Neuron (in vitro differentiated cells): ENCODE measurements around the gene INKA1.
"Not testable (repeated sequence)": the region's sequence is repeated elsewhere in the genome, so short reads cannot be mapped to it uniquely, and the experiment has no call there.

Experiments used
- H2AFZ ChIP-seq: one replicate; pipeline ENCODE4 v1.6.1; 2013; ENCODE audit warnings: low read depth, mild to moderate bottlenecking, inconsistent platforms, low read length, moderate library complexity
- H3K27me3 ChIP-seq: one replicate; pipeline ENCODE4 v1.6.1; 2013; ENCODE audit warnings: low read length; ENCODE audit not compliant: insufficient read depth
- H3K36me3 ChIP-seq: one replicate; pipeline ENCODE4 v1.6.1; 2013; ENCODE audit warnings: low read length; ENCODE audit not compliant: insufficient read depth
- H3K4me1 ChIP-seq: one replicate; pipeline ENCODE4 v1.6.1; 2013; ENCODE audit warnings: low read length; ENCODE audit not compliant: insufficient read depth
- H3K4me3 ChIP-seq: 2 replicates; pipeline ENCODE4 v1.5.1; 2013; ENCODE audit warnings: mild to moderate bottlenecking, low read length, moderate library complexity
- H3K9me3 ChIP-seq: one replicate; pipeline ENCODE4 v1.6.1; 2013; ENCODE audit warnings: low read length

INKA1 gene

GRCh38 chr3:49805897-49806701 is 3.0 kb downstream of the INKA1 start:
- Histone ChIP-seq H3K9me3 (no peaks in the 10 kb centered on the region), H3K4me1 (peaks cover 27% of the 10 kb centered on the region), H3K4me3 (no peak overlapping the region), H3K36me3 (no peaks in the 10 kb centered on the region), H2AFZ (no peak overlapping the region), H3K27me3 (peaks cover 17% of the 10 kb centered on the region)

DNA sequence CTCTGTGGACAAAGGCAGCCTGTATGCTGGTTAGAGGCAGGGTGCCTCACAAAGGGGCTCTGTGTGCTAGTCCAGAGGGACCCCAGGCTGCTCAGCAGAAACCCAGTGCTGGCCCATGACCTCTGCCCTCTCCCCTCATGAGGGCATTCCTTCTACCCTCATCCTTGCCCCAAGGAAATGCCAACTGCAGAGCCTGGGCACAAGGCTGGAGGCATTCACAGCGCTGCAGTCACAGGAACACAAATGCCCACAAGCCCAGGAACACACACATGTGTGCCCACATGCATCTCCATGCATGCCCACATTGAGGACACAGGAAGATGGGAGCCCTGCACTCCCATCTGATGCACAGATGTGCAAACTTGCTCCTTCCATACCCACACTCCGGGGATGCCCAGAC is 3.8 kb downstream of the INKA1 start:
- Histone ChIP-seq H3K27me3 (peaks cover 13% of the 10 kb centered on the region), H3K4me1 (peaks cover 27% of the 10 kb centered on the region), H3K4me3 (no peak overlapping the region), H2AFZ (no peak overlapping the region), H3K9me3 (no peaks in the 10 kb centered on the region), H3K36me3 (no peaks in the 10 kb centered on the region)

DNA sequence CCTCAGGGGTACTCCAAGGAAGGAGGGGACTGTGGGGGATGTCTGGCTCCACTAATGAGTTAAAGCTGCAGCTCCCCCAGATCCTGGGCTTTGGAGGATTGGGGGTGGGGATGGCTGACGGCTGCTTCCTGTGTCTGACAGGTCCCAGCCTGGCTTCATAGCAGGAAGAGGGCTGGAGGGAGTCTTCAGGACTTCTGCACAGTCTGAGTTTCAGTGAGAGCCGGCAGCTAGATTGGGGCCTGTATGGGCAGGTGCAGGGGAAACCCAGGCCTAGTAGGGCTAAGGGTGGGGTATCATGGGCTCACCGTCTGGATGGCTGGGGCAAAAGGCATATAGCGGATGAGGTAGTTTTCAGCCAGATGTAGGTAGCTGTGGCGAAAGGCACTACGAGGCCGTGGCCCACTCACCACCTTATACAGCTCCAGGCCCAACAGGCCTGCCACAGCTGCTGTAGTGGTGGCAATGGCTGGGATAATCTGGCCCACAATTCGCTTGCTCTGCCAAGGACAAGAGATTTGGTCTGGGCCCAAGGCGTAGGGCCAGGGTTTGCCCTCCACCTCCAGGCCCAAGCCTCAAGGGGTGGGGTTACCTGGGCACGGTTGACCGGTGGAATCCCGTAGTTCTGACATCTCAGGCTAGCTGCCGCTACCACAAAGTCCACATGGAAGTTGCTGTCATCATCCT is 4.5 kb downstream of the INKA1 start:
- no peak overlapping the region for H2AFZ ChIP-seq
- H3K27me3 ChIP-seq: peaks cover 13% of the 10 kb centered on the region
- H3K9me3 ChIP-seq: no peaks in the 10 kb centered on the region
- peaks cover 27% of the 10 kb centered on the region for H3K4me1 ChIP-seq
- no peaks in the 10 kb centered on the region for H3K36me3 ChIP-seq
- H3K4me3 ChIP-seq: no peak overlapping the region

DNA sequence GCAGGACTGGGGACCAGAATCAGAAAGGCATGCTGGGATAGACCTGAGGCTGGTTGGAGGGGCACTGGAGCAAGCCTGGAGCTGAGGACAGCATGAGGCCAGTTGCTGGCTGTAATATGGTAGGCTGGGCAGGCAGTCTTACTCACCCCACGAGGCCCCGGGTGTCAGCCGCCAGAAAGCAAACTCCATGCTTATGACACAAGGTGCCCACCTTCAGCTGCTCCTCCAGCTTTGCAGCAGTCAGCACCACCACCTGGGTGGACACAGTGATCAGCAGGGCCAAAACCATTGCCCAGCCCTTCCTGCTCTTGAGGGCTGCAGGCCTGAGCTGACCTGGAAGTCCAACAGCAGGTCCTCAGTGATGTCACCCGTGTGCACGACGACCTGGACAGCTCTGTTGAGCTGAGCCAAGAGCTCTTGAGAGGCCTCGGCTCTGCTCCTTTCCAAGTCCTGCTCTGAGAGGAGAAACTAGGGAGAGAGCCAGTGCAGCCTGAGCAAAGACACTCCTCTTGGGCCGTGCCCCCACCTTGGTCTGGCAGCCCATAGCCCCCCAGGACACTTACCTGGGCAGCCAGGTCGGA is 9.9 kb downstream of the INKA1 start:
- no peaks in the 10 kb centered on the region for H3K36me3 ChIP-seq
- no peak overlapping the region for H2AFZ ChIP-seq
- H3K4me1 ChIP-seq: no peaks in the 10 kb centered on the region
- H3K4me3 ChIP-seq: no peak overlapping the region
- no peaks in the 10 kb centered on the region for H3K27me3 ChIP-seq
- no peaks in the 10 kb centered on the region for H3K9me3 ChIP-seq

GRCh38 chr3:49813497-49814174 is 10.6 kb downstream of the INKA1 start, which contains the start of gene UBA7:
UBA7 (minus strand) TSS chr3:49813953; CDS start chr3:49813787, 166 bp downstream.
- H3K4me3 ChIP-seq: no peak within 1 kb of the TSS
- H3K4me1 ChIP-seq: no peaks in the 10 kb centered on the region
- H3K27me3 ChIP-seq: no peaks in the 10 kb centered on the region
- H3K9me3 ChIP-seq: no peaks in the 10 kb centered on the region
- H3K36me3 ChIP-seq: no peaks in the 10 kb centered on the region
- H2AFZ ChIP-seq: no peak within 1 kb of the TSS

GRCh38 chr3:49823131-49823530 is 20.1 kb downstream of the INKA1 start:
- not testable (repeated sequence) for H3K27me3 ChIP-seq, H3K4me1 ChIP-seq, H3K4me3 ChIP-seq, H3K36me3 ChIP-seq, H3K9me3 ChIP-seq, H2AFZ ChIP-seq

DNA sequence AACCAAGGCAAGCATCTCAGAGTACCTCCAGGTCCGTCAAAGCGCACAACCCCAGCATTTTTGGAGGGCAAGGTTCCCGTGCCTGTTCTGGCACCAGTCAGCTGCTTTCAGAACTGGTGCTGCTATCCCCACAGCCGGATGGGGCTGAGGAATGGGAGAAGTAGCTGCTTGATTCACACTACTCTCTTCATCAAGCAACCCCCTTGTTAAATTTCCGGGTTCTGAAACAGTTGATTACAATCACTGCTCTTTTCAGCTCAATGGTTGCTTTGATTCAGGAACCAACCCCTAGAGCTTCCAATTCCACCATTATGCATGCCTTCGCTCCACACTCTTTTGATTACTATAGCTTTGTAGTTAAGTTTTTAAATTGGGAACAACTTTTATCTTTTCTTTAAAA is 23.0 kb downstream of the INKA1 start:
- Histone ChIP-seq H3K4me1 (no peaks in the 10 kb centered on the region), H3K4me3 (no peak overlapping the region), H2AFZ (no peak overlapping the region), H3K36me3 (peaks cover 28% of the 10 kb centered on the region), H3K9me3 (no peaks in the 10 kb centered on the region), H3K27me3 (no peaks in the 10 kb centered on the region)

GRCh38 chr3:49831341-49831740 is 28.3 kb downstream of the INKA1 start:
- no peak overlapping the region for H2AFZ ChIP-seq
- no peaks in the 10 kb centered on the region for H3K4me1 ChIP-seq
- H3K9me3 ChIP-seq: no peaks in the 10 kb centered on the region
- H3K27me3 ChIP-seq: no peaks in the 10 kb centered on the region
- H3K4me3 ChIP-seq: no peak overlapping the region
- peaks cover 53% of the 10 kb centered on the region for H3K36me3 ChIP-seq

- Histone ChIP-seq H3K4me3 (no peak overlapping the region), H3K27me3 (no peaks in the 10 kb centered on the region), H3K4me1 (no peaks in the 10 kb centered on the region), H2AFZ (no peak overlapping the region), H3K9me3 (no peaks in the 10 kb centered on the region), H3K36me3 (peaks cover 48% of the 10 kb centered on the region)
Observed at GRCh38 chr3:49839193-49839809, 36.2 kb downstream of the INKA1 start.

- H3K27me3 ChIP-seq: no peaks in the 10 kb centered on the region
- no peak overlapping the region for H3K4me3 ChIP-seq
- H3K9me3 ChIP-seq: no peaks in the 10 kb centered on the region
- H3K4me1 ChIP-seq: no peaks in the 10 kb centered on the region
- H2AFZ ChIP-seq: no peak overlapping the region
- H3K36me3 ChIP-seq: peaks cover 52% of the 10 kb centered on the region
Observed at GRCh38 chr3:49840388-49840787, 37.3 kb downstream of the INKA1 start.

DNA sequence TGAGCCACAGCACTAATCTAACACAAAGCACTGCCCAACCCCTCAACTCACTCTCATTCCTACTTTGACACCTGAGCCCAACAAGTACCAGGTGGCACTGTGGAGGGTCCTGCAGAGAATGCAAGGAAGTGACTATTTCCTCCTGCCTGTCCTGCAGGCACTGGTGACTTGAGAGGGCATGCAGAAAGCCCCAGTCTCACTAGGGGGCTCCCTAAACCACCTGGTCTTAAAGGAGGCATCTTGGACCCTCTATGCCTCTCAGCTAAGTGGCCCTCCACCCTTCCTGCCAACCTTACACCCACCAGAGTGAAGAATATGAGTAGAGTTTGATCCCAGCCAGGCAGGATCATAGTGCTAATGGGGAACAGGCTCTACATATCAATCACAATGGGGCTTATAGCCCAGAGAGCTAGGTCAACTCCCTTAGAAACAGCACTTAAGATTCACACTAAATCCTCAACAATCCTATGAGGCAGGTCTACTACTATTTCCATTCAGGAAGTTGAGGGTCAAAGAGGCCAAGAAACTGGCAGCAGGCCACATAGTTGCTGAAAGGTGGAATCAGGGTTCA is 38.1 kb downstream of the INKA1 start:
- Histone ChIP-seq H3K27me3 (no peaks in the 10 kb centered on the region), H3K4me3 (no peak overlapping the region), H3K9me3 (no peaks in the 10 kb centered on the region), H3K36me3 (peaks cover 60% of the 10 kb centered on the region), H3K4me1 (no peaks in the 10 kb centered on the region), H2AFZ (no peak overlapping the region)

- Histone ChIP-seq H3K4me1 (no peaks in the 10 kb centered on the region), H3K4me3 (no peak overlapping the region), H3K9me3 (no peaks in the 10 kb centered on the region), H2AFZ (no peak overlapping the region), H3K27me3 (no peaks in the 10 kb centered on the region), H3K36me3 (peaks cover 60% of the 10 kb centered on the region)
Observed at GRCh38 chr3:49841806-49842205, 38.7 kb downstream of the INKA1 start.
